GM23248 (cell line): Measurements from ENCODE around the gene PKHD1.

Experiments used
- EZH2 ChIP-seq: fragments of 200-600 bp; sonication (generic); IDR thresholded peaks from 2 replicates; pipeline ENCODE4 v1.6.1; 2018; ENCODE audit warnings: antibody characterized with exemption, mild to moderate bottlenecking; ENCODE audit not compliant: insufficient read depth, poor library complexity, severe bottlenecking
- EZH2phosphoT487 ChIP-seq: fragments of 200-600 bp; sonication (generic); IDR thresholded peaks from 2 replicates; pipeline ENCODE4 v1.6.1; 2018; ENCODE audit warnings: antibody characterized with exemption, moderate library complexity, mild to moderate bottlenecking, low read depth; ENCODE audit not compliant: insufficient read depth

GRCh38 chr6:51644426-51644825, 443.0 kb downstream of the PKHD1 start:
- TF ChIP-seq EZH2 (no peak), EZH2phosphoT487 (no peak)
